BJ (cell line): ENCODE measurements around the gene PKD2L2. TPM values are rescaled to one million over a fixed set of nuclear protein-coding genes. Genes with fewer than 3 reads are reported as not detected.

Experiments used
- CTCF ChIA-PET: fragments of 350-600 bp; formaldehyde crosslinking; extraction: SDS; loops from one replicate; lab custom pipeline; 2021; ENCODE audit warnings: antibody characterized with exemption, inconsistent platforms; lab: Yijun Ruan, JAX
- POLR2A ChIA-PET: fragments of 300-600 bp; sonication (Branson Sonifier 250); formaldehyde crosslinking; extraction: SDS; loops from one replicate; lab custom pipeline; 2021; ENCODE audit warnings: antibody characterized with exemption; lab: Charles Lee
- DNase-seq: peaks from one replicate; pipeline ENCODE4 v3.0.0-alpha.2; 2011; ENCODE audit warnings: low read depth
- H3K27me3 ChIP-seq: 2 replicates; pipeline ENCODE4 v1.6.0; 2011; ENCODE audit warnings: low read length; ENCODE audit not compliant: control insufficient read depth, insufficient read depth
- H3K36me3 ChIP-seq: 2 replicates; pipeline ENCODE4 v1.5.1; 2011; ENCODE audit warnings: low read length; ENCODE audit not compliant: control insufficient read depth, insufficient read depth
- H3K4me3 ChIP-seq: 2 replicates; pipeline ENCODE4 v1.5.1; 2011; ENCODE audit warnings: low read depth, mild to moderate bottlenecking, control low read depth, low read length
- polyA plus RNA-seq: library from polyadenylated mRNA; depleted of rRNA; stranded (reverse); fragments of >200 nt; gene quantifications from 2 replicates; pipeline ENCODE4 v1.2.3, GENCODE V29; 2011
- TF ChIP-seq, protein P1 (sequence below): IDR thresholded peaks from 2 replicates; pipeline ENCODE4 v1.5.1; 2011; ENCODE audit warnings: low read depth, mild to moderate bottlenecking, control low read depth, inconsistent platforms, low read length, moderate library complexity; ENCODE audit not compliant: insufficient read depth

PKD2L2 gene
- polyA plus RNA-seq, 1 experiment, result not detected

DNA sequence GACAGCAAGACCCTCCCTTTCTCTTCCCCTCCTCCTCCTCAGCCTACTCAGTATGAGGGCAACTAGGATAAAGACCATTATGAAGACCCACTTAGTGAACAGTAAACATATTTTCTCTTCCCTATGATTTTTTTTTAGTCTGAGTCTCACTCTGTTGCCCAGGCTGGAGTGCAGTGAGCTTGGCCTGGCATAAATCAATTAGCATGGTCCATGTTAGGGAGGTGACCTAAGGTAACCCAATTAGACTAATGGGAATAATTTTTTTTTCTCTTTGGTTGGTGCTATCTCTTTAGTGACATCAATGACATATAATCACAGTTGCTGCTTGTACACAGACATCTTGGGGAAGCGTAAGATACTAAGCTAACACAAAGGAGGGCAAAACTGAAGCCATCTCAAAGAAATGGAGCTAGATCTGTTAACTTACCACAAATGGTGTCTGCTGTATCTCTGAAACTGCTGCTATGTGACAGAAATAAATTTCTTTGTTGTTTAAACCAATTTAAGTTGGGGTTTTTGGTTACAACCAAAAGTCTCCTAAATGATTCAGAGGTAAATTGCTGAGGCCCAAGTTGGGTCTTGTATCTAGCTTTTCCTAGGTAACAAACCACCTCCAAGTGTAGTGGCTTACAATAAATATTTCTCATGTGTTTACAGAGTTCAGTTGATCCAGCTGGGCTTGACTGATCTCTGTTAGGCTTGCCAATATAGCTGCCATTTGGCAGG lies 13.3 kb downstream of the PKD2L2 start:
- TF ChIP-seq, protein P1, sequence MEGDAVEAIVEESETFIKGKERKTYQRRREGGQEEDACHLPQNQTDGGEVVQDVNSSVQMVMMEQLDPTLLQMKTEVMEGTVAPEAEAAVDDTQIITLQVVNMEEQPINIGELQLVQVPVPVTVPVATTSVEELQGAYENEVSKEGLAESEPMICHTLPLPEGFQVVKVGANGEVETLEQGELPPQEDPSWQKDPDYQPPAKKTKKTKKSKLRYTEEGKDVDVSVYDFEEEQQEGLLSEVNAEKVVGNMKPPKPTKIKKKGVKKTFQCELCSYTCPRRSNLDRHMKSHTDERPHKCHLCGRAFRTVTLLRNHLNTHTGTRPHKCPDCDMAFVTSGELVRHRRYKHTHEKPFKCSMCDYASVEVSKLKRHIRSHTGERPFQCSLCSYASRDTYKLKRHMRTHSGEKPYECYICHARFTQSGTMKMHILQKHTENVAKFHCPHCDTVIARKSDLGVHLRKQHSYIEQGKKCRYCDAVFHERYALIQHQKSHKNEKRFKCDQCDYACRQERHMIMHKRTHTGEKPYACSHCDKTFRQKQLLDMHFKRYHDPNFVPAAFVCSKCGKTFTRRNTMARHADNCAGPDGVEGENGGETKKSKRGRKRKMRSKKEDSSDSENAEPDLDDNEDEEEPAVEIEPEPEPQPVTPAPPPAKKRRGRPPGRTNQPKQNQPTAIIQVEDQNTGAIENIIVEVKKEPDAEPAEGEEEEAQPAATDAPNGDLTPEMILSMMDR, result no peak
- CTCF ChIA-PET, result no interaction called here

DNA sequence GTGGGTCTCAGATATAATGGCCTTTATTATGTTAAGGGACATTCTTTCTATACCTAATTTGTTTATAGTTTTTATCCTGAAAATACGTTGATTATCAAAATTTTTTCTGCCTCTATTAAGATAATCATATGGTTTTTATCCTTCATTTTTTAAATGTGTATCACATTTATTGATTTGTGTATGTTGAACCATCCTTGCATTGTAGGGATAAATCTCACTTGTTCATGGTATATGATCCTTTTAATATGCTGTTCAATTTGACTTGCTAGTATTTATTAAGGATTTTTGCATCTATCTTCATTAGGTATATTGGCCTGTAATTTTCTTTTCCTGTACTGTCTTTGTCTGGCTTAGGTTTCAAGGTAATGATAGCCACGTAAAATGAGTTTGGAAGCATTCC lies 25.5 kb downstream of the PKD2L2 start:
- ChIA-PET CTCF (no interaction called here), POLR2A (no interaction called here)
- Histone ChIP-seq H3K27me3 (no peaks in the 10 kb centered on the region), H3K4me3 (no peak overlapping the region), H3K36me3 (no peaks in the 10 kb centered on the region)
- TF ChIP-seq, protein P1, result no peak
- no peak for DNase-seq

More for the DNA sequence above, 13.3 kb downstream of the PKD2L2 start:
- no peak overlapping the region for H3K4me3 ChIP-seq
- no peaks in the 10 kb centered on the region for H3K36me3 ChIP-seq
- DNase-seq, result no peak
- no peaks in the 10 kb centered on the region for H3K27me3 ChIP-seq
- POLR2A ChIA-PET, result no interaction called here

DNA sequence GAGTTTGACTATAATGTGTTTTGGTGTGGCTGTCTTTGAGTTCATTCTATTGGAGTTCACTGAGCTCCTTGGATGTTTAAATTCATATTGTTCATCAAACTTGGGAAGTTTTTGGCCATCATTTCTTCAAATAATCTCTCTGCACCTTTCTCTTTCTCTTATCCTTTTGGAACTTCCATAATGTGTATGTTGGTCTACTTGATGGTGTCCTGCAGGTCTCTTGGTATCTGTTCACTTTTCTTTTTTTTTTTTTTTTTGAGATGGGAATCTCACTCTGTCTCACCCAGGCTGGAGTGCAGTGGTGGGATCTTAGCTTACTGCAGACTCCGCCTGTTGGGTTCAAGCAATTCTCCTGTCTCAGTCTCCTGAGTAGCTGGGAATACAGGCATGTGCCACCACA lies 27.7 kb downstream of the PKD2L2 start:
- POLR2A ChIA-PET, result no interaction called here
- H3K36me3 ChIP-seq, result no peaks in the 10 kb centered on the region
- TF ChIP-seq, protein P1, result no peak
- no peaks in the 10 kb centered on the region for H3K27me3 ChIP-seq
- CTCF ChIA-PET, result interaction anchor here (0.6 to 1.3 kb wide), 2 partner anchors 8 to 160 kb away, joined by 3 to 4 read pairs; no protein-coding TSS in a partner anchor
- DNase-seq, result no peak
- no peak overlapping the region for H3K4me3 ChIP-seq

DNA sequence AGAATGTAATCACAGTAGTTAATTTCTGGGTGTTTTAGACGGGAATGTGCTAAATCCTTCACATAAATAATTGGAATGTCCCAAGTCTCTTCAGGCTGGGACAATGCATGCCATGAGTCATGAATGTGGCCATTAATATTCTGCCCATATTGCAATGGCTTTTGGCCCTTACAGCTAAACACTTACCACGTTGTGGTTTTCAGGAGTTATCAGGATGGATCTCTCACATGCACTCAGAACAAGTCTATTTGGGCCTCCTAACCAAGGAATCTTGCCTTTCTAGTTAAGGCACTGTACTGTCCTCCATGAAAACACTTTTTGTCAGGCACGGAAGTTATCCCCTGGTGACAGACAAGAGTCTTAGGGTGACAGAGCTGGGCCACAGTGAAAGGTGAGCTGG lies 32.7 kb downstream of the PKD2L2 start:
- ChIA-PET POLR2A (no interaction called here), CTCF (interaction anchor here (0.7 to 1.0 kb wide), 2 partner anchors 9 to 13 kb away, joined by 3 to 5 read pairs; no protein-coding TSS in a partner anchor)
- H3K4me3 ChIP-seq, result no peak overlapping the region
- no peaks in the 10 kb centered on the region for H3K27me3 ChIP-seq
- no peaks in the 10 kb centered on the region for H3K36me3 ChIP-seq
- DNase-seq, result no peak
- TF ChIP-seq, protein P1, result no peak

DNA sequence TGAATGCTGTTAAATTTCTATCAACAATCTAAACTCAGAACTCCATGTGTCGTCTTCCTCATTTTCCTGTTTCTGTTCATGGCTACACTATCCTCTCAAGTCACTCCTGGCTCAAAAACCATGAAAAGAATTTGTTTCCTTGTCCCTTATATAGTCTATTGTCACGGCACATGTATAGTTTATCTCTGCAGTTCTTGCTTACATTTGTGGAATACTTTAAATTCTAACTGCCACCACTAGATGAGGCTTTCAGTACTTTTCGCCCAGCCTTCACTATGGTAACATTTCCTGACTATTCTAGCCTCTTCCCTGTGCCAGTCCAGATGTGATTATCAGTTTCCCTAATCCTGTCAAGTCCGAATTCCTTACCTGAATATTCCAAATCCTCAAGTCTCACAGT lies 34.6 kb downstream of the PKD2L2 start:
- DNase-seq, result no peak
- CTCF ChIA-PET, result no interaction called here

More for the DNA sequence above, 34.6 kb downstream of the PKD2L2 start:
- H3K4me3 ChIP-seq, result no peak overlapping the region
- POLR2A ChIA-PET, result no interaction called here
- TF ChIP-seq, protein P1, result 0 out of 2 replicates have a peak, but pooled peaks have one; percentile 19
- H3K27me3 ChIP-seq, result no peaks in the 10 kb centered on the region
- no peaks in the 10 kb centered on the region for H3K36me3 ChIP-seq
